ENCODE data around the gene SLC35F3. TPM values are rescaled to one million over a fixed set of nuclear protein-coding genes. Genes with fewer than 3 reads are reported as not detected.

The SLC35F3 gene
- total RNA-seq, 2 donors from 2014 or later = 14.4 to 14.8 TPM

GRCh38 chr1:234102583-234102982, 198.1 kb downstream of the SLC35F3 start:
- H3K9ac ChIP-seq (ENCODE audit: extremely low read depth, low read length, poor library complexity, severe bottlenecking) = no peak overlapping the region
- H3K36me3 ChIP-seq (ENCODE audit: control insufficient read depth, insufficient read depth, low read length) = no peaks in the 10 kb centered on the region
- Mint-ChIP-seq H3K27me3 (ENCODE audit: insufficient read depth) (no peaks in the 10 kb centered on the region), H3K4me1 (peaks cover 8% of the 10 kb centered on the region), H3K4me3 (no peak overlapping the region), H3K9me3 (no peaks in the 10 kb centered on the region), H3K36me3 (ENCODE audit: low read depth) (no peaks in the 10 kb centered on the region), H3K27ac (no peak overlapping the region)
- 93 to 95% methylated on average over 4 to 8 of the region's 8 CpGs for WGBS, 2 experiments (ENCODE audit: insufficient coverage in 1 of 2, insufficient read length in 1 of 2)
- no peaks in the 10 kb centered on the region for H3K9me3 ChIP-seq (ENCODE audit: control insufficient read depth, low read length)
- no peaks in the 10 kb centered on the region for H3K27me3 ChIP-seq (ENCODE audit: control insufficient read depth, insufficient read depth, low read length, poor library complexity, severe bottlenecking)
- H3K27ac ChIP-seq (ENCODE audit: low read depth, low read length) = no peak overlapping the region
- no peak overlapping the region for H3K4me3 ChIP-seq (ENCODE audit: low read length)
- H3K4me1 ChIP-seq (ENCODE audit: control insufficient read depth, insufficient read depth, low read length) = no peaks in the 10 kb centered on the region
- DNase-seq = no peak
- TF ChIP-seq CTCF (conservative IDR thresholded peaks at IDR 0.05) = no peak

- peaks cover 8% of the 10 kb centered on the region for H3K4me1 Mint-ChIP-seq
- no peak for TF ChIP-seq CTCF (conservative IDR thresholded peaks at IDR 0.05)
- H3K27me3 Mint-ChIP-seq (ENCODE audit: insufficient read depth) = no peaks in the 10 kb centered on the region
Observed at GRCh38 chr1:234103198-234103597, 198.7 kb downstream of the SLC35F3 start.

GRCh38 chr1:234106032-234106431, 201.6 kb downstream of the SLC35F3 start:
- Histone ChIP-seq H3K4me1 (ENCODE audit: control insufficient read depth, insufficient read depth, low read length) (no peaks in the 10 kb centered on the region), H3K36me3 (ENCODE audit: control insufficient read depth, insufficient read depth, low read length) (no peaks in the 10 kb centered on the region), H3K9me3 (ENCODE audit: control insufficient read depth, low read length) (no peaks in the 10 kb centered on the region), H3K27me3 (ENCODE audit: control insufficient read depth, insufficient read depth, low read length, poor library complexity, severe bottlenecking) (no peaks in the 10 kb centered on the region), H3K4me3 (ENCODE audit: low read length) (no peak overlapping the region), H3K27ac (ENCODE audit: low read depth, low read length) (no peak overlapping the region), H3K9ac (ENCODE audit: extremely low read depth, low read length, poor library complexity, severe bottlenecking) (no peak overlapping the region)
- no peak for TF ChIP-seq CTCF (conservative IDR thresholded peaks at IDR 0.05)
- no peak overlapping the region for H3K27ac Mint-ChIP-seq
- no peak overlapping the region for H3K4me3 Mint-ChIP-seq
- 93 to 97% methylated on average over 2 of the region's 2 CpGs for WGBS, 2 experiments (ENCODE audit: insufficient coverage in 1 of 2, insufficient read length in 1 of 2)
- no peaks in the 10 kb centered on the region for H3K27me3 Mint-ChIP-seq (ENCODE audit: insufficient read depth)
- peaks cover 13% of the 10 kb centered on the region for H3K4me1 Mint-ChIP-seq
- DNase-seq = no peak
- H3K9me3 Mint-ChIP-seq = no peaks in the 10 kb centered on the region
- H3K36me3 Mint-ChIP-seq (ENCODE audit: low read depth) = no peaks in the 10 kb centered on the region

More at GRCh38 chr1:234103198-234103597, 198.7 kb downstream of the SLC35F3 start:
- H3K4me3 Mint-ChIP-seq = no peak overlapping the region
- Histone ChIP-seq H3K9ac (ENCODE audit: extremely low read depth, low read length, poor library complexity, severe bottlenecking) (no peak overlapping the region), H3K27ac (ENCODE audit: low read depth, low read length) (no peak overlapping the region), H3K4me3 (ENCODE audit: low read length) (no peak overlapping the region), H3K4me1 (ENCODE audit: control insufficient read depth, insufficient read depth, low read length) (no peaks in the 10 kb centered on the region), H3K9me3 (ENCODE audit: control insufficient read depth, low read length) (no peaks in the 10 kb centered on the region), H3K36me3 (ENCODE audit: control insufficient read depth, insufficient read depth, low read length) (no peaks in the 10 kb centered on the region), H3K27me3 (ENCODE audit: control insufficient read depth, insufficient read depth, low read length, poor library complexity, severe bottlenecking) (no peaks in the 10 kb centered on the region)
- H3K27ac Mint-ChIP-seq = no peak overlapping the region
- WGBS, 2 experiments (ENCODE audit: insufficient coverage in 1 of 2, insufficient read length in 1 of 2) = 99 to 100% methylated on average over 3 of the region's 3 CpGs
- DNase-seq = no peak
- H3K9me3 Mint-ChIP-seq = no peaks in the 10 kb centered on the region
- H3K36me3 Mint-ChIP-seq (ENCODE audit: low read depth) = no peaks in the 10 kb centered on the region
